ENCODE measurements around the gene CFD.
"Not testable (repeated sequence)": the region's sequence is repeated elsewhere in the genome, so short reads cannot be mapped to it uniquely, and the experiment has no call there.

The CFD gene

DNA sequence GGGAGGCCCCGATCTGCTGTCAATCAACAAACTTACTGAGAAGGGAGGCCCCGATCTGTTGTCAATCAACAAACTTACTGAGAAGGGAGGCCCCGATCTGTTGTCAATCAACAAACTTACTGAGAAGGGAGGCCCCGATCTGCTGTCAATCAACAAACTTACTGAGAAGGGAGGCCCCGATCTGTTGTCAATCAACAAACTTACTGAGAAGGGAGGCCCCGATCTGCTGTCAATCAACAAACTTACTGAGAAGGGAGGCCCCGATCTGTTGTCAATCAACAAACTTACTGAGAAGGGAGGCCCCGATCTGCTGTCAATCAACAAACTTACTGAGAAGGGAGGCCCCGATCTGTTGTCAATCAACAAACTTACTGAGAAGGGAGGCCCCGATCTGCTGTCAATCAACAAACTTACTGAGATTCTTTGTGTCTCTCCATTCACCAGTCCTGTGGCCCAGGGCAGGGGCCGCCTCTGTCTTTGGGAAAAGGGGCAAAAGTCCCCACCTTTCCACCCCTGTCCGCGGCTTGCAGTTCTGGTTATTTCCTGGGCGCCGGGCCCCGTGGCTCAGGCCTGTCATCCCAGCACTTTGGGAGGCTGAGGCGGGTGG lies 5.7 kb upstream of the CFD start:
- H3K4me3 Mint-ChIP-seq: not testable (repeated sequence)

DNA sequence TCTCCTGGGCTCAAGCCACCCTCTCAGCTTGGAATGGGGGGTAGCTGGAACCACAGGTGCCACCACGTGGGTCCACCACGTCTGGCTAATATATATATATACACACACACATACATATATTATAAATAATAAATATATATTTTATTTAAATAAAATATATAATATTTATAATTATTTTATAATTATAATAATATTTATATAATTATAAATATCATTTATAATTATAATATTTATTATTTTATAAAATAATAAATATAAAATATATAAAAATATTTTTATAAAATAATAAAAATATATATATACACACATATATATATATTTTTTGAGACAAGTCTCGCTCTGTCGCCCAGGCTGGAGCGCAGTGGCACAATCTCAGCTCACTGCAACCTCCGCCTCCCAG lies 4.9 kb upstream of the CFD start:
- Mint-ChIP-seq H3K27ac (no peak overlapping the region), H3K4me3 (no peak overlapping the region), H3K27me3 (peaks cover 19% of the 10 kb centered on the region), H3K9me3 (no peaks in the 10 kb centered on the region), H3K36me3 (ENCODE audit: low read depth) (no peaks in the 10 kb centered on the region), H3K4me1 (no peaks in the 10 kb centered on the region)
- ATAC-seq (no peak), DNase-seq (no peak)

More for the DNA sequence above, 5.7 kb upstream of the CFD start:
- not testable (repeated sequence) for H3K4me1 Mint-ChIP-seq; ATAC-seq; H3K27ac Mint-ChIP-seq; DNase-seq; H3K36me3 Mint-ChIP-seq (ENCODE audit: low read depth); H3K9me3 Mint-ChIP-seq
- peaks cover 23% of the 10 kb centered on the region for H3K27me3 Mint-ChIP-seq

DNA sequence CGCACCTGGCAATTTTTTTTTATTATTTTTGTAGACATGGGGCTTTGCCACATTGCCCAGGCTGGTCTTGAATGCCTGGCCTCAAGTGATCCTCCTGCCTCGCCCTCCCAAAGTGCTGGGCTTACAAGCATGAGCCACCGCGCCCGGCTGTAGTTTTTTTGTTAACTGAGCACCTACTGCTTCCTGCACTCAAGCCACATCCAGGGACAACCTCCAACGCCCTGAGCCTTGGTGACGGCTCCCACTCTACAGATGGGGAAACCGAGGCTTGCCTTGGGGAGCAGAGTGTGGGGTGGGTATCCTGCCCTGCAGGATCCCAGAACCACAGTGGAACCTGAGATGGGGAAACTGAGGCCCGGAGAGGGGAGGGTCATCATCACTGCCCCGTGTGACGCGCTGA lies 4.3 kb upstream of the CFD start:
- H3K36me3 Mint-ChIP-seq (ENCODE audit: low read depth): no peaks in the 10 kb centered on the region
- H3K27me3 Mint-ChIP-seq: peaks cover 20% of the 10 kb centered on the region
- H3K4me3 Mint-ChIP-seq: no peak overlapping the region
- H3K27ac Mint-ChIP-seq: no peak overlapping the region
- no peaks in the 10 kb centered on the region for H3K9me3 Mint-ChIP-seq
- DNase-seq: no peak
- no peak for ATAC-seq
- no peaks in the 10 kb centered on the region for H3K4me1 Mint-ChIP-seq

DNA sequence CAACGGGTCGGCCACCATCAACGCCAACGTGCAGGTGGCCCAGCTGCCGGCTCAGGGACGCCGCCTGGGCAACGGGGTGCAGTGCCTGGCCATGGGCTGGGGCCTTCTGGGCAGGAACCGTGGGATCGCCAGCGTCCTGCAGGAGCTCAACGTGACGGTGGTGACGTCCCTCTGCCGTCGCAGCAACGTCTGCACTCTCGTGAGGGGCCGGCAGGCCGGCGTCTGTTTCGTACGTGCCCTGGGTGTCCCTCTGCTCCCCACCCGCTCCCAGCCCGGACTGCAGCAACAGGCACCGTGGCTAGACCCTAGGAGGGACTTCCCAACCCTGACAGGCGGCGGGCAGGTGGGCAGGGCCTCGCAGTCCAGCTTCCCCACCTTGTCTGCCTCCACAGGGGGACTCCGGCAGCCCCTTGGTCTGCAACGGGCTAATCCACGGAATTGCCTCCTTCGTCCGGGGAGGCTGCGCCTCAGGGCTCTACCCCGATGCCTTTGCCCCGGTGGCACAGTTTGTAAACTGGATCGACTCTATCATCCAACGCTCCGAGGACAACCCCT lies 3.8 kb upstream of the CFD start:
- DNase-seq (no peak), ATAC-seq (no peak)
- Mint-ChIP-seq H3K9me3 (no peaks in the 10 kb centered on the region), H3K27me3 (peaks cover 19% of the 10 kb centered on the region), H3K4me3 (no peak overlapping the region), H3K27ac (no peak overlapping the region), H3K36me3 (ENCODE audit: low read depth) (no peaks in the 10 kb centered on the region), H3K4me1 (no peaks in the 10 kb centered on the region)

DNA sequence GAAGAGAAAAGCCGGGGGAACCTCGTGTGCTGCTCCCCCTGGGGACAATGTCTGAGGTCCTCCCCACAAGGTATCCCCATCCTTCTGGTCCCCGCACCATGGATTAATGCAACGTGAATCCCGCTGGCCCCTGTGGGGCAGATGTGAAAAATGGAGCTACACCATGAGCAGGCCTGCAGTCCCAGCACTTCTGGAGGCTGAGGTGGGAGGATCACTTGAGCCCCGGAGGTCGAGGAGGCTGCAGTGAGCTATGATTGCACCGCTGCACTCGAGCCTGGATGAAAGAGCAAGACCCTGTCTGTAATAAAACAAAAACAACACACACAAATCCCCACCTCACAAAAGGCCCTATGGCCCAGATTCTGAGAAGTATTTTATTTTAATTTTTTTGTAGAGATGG lies 1.2 kb upstream of the CFD start:
- H3K27ac Mint-ChIP-seq: no peak overlapping the region
- ATAC-seq (no peak), DNase-seq (no peak)
- no peaks in the 10 kb centered on the region for H3K9me3 Mint-ChIP-seq
- no peaks in the 10 kb centered on the region for H3K36me3 Mint-ChIP-seq (ENCODE audit: low read depth)
- peaks cover 7% of the 10 kb centered on the region for H3K4me1 Mint-ChIP-seq
- no peak overlapping the region for H3K4me3 Mint-ChIP-seq
- H3K27me3 Mint-ChIP-seq: peaks cover 14% of the 10 kb centered on the region

DNA sequence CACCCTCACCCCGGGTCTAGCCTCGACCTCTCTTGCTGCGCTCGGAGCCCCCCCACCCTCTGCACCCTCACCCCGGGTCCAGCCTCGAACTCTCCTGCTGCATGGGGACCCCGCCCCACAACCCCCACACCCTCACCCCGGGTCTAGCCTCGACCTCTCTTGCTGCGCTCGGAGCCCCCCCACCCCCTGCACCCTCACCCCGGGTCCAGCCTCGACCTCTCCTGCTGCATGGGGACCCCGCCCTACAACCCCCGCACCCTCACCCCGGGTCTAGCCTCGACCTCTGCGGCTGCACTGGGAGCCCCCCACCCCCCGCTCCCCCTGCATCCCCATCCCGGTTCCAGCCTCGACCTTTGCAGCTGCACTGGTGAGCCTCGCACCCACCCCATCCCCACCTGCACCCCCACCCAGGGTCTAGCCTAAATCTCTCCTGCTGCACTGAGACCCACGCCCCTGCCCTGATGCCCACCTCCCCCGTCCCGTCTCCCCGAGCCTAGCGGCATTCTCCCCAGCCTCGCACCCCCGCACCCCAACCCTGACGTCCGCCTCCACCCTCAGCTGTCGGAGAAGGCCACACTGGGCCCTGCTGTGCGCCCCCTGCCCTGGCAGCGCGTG lies 1.8 kb downstream of the CFD start:
- no peak overlapping the region for H3K4me3 Mint-ChIP-seq
- DNase-seq: no peak
- peaks cover 1% of the 10 kb centered on the region for H3K36me3 Mint-ChIP-seq (ENCODE audit: low read depth)
- H3K27ac Mint-ChIP-seq: no peak overlapping the region
- peaks cover 12% of the 10 kb centered on the region for H3K4me1 Mint-ChIP-seq
- no peaks in the 10 kb centered on the region for H3K9me3 Mint-ChIP-seq
- peaks cover 14% of the 10 kb centered on the region for H3K27me3 Mint-ChIP-seq
- ATAC-seq: no peak

DNA sequence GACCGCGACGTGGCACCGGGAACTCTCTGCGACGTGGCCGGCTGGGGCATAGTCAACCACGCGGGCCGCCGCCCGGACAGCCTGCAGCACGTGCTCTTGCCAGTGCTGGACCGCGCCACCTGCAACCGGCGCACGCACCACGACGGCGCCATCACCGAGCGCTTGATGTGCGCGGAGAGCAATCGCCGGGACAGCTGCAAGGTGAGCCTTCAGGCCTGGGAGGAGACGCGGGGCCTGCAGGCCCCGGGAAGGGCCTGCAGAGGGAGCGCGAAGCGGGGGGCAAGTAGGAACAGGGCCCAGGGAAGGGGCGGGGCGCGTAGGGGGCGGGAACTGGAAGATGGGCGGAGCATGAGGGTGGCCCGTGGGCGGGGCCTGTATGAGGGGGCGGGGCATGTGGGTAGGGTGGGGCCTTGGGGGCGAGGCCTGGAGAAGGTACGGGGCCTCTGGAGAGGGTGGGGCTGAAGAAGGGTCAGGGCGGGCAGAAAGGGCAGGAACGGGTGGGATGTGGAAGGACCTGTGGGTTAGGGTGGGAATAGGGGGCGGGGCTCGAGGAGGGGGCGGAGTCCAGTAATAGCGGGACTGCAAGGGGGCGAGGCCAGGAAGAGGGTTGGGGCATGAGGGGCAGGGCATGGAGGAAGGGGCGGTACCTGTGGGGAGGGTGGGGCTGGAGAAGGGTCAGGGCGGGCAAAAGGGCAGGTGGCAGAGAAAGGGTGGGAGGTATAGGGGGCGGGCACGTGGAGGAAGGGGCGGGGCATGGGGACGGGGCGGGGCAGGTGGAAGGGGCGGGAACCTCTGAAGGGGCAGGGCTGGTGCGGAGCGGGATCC lies 2.5 kb downstream of the CFD start:
- Mint-ChIP-seq H3K36me3 (ENCODE audit: low read depth) (peaks cover 1% of the 10 kb centered on the region), H3K27ac (no peak overlapping the region), H3K4me3 (no peak overlapping the region), H3K27me3 (peaks cover 14% of the 10 kb centered on the region), H3K4me1 (peaks cover 12% of the 10 kb centered on the region), H3K9me3 (no peaks in the 10 kb centered on the region)
- ATAC-seq (peak; percentile 20), DNase-seq (peak; percentile 76)

DNA sequence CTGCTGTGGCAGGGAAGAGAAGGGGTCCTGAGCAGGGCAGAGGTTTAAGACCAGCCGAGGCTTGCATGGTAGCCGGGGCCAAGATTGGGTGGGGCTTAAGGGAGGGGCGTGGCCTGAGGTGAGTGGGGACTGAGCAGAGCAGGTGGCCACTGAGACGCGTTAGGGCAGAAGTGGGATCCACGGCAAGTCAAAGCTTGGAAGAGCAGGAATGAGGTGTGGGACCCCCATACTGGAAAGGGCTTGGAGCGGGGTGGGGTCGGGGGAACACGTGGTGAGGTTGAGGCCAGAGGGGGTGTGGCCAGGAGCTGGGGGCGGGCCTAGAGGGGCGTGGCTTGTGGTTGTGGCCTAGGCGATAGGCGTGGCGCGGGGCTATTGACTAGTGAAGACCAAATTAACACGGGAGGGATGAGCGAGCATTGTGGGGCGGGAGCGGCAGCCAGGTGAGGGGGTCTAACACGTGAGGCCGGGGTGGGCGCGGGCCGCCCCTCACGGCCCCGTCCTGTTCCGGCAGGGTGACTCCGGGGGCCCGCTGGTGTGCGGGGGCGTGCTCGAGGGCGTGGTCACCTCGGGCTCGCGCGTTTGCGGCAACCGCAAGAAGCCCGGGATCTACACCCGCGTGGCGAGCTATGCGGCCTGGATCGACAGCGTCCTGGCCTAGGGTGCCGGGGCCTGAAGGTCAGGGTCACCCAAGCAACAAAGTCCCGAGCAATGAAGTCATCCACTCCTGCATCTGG lies 3.3 kb downstream of the CFD start:
- no peaks in the 10 kb centered on the region for H3K9me3 Mint-ChIP-seq
- peaks cover 4% of the 10 kb centered on the region for H3K36me3 Mint-ChIP-seq (ENCODE audit: low read depth)
- no peak overlapping the region for H3K27ac Mint-ChIP-seq
- peak overlapping the region; percentile 48 for H3K4me3 Mint-ChIP-seq
- H3K27me3 Mint-ChIP-seq: peaks cover 14% of the 10 kb centered on the region
- peaks cover 12% of the 10 kb centered on the region for H3K4me1 Mint-ChIP-seq
- ATAC-seq: peak; percentile 26
- peak; percentile 79 for DNase-seq

DNA sequence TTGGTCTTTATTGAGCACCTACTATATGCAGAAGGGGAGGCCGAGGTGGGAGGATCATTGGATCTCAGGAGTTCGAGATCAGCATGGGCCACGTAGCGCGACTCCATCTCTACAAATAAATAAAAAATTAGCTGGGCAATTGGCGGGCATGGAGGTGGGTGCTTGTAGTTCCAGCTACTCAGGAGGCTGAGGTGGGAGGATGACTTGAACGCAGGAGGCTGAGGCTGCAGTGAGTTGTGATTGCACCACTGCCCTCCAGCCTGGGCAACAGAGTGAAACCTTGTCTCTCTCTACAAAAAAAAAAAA lies 3.8 kb downstream of the CFD start:
- H3K9me3 Mint-ChIP-seq: no peaks in the 10 kb centered on the region
- no peak for ATAC-seq
- H3K27me3 Mint-ChIP-seq: peaks cover 13% of the 10 kb centered on the region
- peaks cover 12% of the 10 kb centered on the region for H3K4me1 Mint-ChIP-seq
- no peak for DNase-seq
- H3K27ac Mint-ChIP-seq: no peak overlapping the region
- H3K36me3 Mint-ChIP-seq (ENCODE audit: low read depth): peaks cover 4% of the 10 kb centered on the region
- H3K4me3 Mint-ChIP-seq: peak overlapping the region; percentile 54

DNA sequence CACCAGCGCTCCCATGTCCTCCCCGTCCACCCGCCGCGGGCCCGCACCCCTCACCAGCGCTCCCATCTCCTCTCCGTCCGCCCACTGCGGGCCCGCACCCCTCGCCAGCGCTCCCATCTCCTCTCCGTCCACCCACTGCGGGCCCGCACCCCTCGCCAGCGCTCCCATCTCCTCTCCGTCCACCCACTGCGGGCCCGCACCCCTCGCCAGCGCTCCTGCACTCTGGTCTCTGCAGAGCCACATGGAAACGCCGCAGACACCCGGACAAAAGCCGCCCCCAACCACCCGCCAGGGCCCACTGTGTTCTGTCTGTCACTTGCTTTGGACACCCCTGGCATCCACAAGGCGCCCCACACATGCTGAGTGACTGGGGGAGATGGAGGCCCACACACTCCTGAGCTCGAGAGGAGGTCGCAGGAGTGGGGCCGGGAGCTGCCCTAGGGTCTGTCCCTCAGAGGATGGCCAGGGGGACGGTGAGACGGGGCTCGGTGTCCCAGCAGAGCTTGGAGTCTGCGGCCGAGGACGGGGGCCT lies 7.4 kb downstream of the CFD start:
- no peak overlapping the region for H3K27ac Mint-ChIP-seq
- peaks cover 8% of the 10 kb centered on the region for H3K36me3 Mint-ChIP-seq (ENCODE audit: low read depth)
- peaks cover 14% of the 10 kb centered on the region for H3K4me1 Mint-ChIP-seq
- no peak overlapping the region for H3K4me3 Mint-ChIP-seq
- DNase-seq (no peak), ATAC-seq (no peak)
- peaks cover 2% of the 10 kb centered on the region for H3K27me3 Mint-ChIP-seq
- no peaks in the 10 kb centered on the region for H3K9me3 Mint-ChIP-seq

DNA sequence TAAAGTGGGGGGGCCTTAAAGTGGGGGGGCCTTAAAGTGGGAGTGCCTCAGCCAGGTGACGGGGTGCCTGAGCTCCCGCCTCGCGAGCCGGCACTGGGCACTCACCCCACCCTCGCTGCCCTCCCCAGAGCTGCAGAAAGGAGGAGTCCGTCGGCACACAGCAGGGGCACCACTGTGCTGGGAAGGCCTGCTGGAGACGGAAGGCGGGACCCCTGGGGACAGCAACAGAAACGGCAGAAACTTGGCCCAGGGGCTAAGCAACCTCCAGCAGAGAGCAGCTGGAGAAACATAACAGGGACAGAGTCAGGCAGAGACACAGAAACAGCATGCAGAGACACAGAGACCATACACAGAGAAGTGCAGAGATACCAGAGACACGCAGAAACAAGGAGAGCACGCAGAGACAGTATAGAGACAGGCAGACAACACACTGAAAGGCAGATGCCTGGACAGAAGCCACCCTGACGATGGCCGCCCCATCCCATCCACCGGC lies 7.9 kb downstream of the CFD start:
- H3K27ac Mint-ChIP-seq: no peak overlapping the region

DNA sequence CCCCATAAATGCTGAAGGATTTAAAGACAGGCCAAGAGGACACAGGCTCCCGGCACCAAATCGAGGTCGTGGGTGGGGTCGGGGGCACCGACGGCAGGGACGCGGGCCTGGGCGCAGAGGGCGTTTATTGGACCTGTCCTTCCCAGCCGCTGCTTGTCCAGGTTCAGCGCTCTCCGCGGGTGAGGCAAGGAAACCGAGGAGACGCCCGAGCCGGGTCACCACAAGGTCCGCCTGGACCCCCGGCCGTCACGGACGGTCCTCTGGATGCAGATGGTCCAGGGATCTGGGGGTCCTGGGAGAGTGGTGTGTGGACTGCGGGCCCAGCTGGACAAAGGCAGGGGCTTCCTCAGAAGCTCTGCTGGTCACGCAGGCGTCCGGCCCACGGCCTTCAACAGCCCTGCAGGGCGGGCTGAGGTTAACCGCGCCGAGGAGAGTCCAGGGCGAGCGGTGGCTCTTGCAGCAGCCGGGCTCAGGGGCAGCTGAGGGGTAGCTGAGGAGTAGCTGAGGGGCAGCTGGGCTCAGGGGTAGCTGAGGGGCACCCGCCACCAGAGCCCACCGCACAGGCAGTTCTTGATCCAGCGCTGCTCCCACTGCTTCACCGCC lies 8.5 kb downstream of the CFD start:
- peaks cover 17% of the 10 kb centered on the region for H3K4me1 Mint-ChIP-seq
- no peaks in the 10 kb centered on the region for H3K9me3 Mint-ChIP-seq
- ATAC-seq: no peak
- peaks cover 2% of the 10 kb centered on the region for H3K27me3 Mint-ChIP-seq
- no peak overlapping the region for H3K27ac Mint-ChIP-seq
- H3K4me3 Mint-ChIP-seq: no peak overlapping the region
- peaks cover 8% of the 10 kb centered on the region for H3K36me3 Mint-ChIP-seq (ENCODE audit: low read depth)
- no peak for DNase-seq

More for the DNA sequence above, 7.9 kb downstream of the CFD start:
- ATAC-seq: no peak
- Mint-ChIP-seq H3K27me3 (peaks cover 2% of the 10 kb centered on the region), H3K4me1 (peaks cover 18% of the 10 kb centered on the region), H3K36me3 (ENCODE audit: low read depth) (peaks cover 8% of the 10 kb centered on the region), H3K4me3 (no peak overlapping the region), H3K9me3 (no peaks in the 10 kb centered on the region)
- DNase-seq: no peak

DNA sequence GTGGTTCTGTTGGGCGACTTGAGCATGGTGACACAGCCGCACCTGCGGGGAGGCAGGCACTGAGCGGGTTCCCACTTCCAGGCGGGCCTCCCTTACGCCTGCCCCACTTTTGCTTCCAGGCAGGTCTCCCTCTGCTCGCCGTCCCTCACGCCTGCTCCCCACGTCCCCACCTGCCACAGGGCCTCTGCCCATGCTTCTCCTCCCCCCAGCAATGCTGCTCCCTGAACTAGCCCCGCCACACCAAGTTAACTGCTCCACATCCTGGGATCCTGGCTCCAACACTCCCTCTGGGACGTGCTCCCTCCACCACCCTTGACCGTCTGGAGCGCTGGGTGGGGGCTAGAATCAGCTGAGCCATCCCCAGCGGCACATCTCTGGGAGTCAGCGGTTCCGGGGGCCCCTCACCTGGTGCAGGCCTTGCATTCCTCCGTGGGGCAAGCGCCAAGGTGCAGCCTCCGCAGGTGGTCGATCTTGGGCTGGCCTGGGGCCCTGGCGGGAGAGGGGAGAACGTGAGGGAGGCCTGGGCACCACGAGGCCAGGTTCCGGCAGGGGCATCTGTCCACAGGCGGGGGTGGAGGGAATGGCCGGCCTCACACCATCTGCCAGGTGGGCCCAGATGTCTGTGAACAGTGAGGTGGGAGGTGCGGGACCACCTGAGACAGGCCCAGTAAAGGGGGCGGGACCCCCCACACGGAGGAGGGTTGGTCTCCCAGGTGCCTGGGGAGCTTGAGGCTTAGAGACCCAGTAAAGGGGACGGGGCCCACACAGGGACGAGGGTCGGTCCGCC lies 9.2 kb downstream of the CFD start:
- peaks cover 8% of the 10 kb centered on the region for H3K36me3 Mint-ChIP-seq (ENCODE audit: low read depth)
- H3K27ac Mint-ChIP-seq: no peak overlapping the region
- ATAC-seq (no peak), DNase-seq (no peak)
- H3K4me3 Mint-ChIP-seq: no peak overlapping the region
- no peaks in the 10 kb centered on the region for H3K9me3 Mint-ChIP-seq
- H3K4me1 Mint-ChIP-seq: peaks cover 12% of the 10 kb centered on the region
- H3K27me3 Mint-ChIP-seq: no peaks in the 10 kb centered on the region

Measured in activated naive CD8-positive, alpha-beta T cell treated with anti-CD3 and anti-CD28 coated beads, Interleukin-2, amount 50 U/mL, for 24 hours (primary cell).